Measurements from ENCODE around the gene SDF4. TPM values are rescaled to one million over a fixed set of nuclear protein-coding genes. Genes with fewer than 3 reads are reported as not detected.

The SDF4 gene
- total RNA-seq, 2 donors from 2014 or later = 235 to 273 TPM

GRCh38 chr1:1234180-1234808 is 2.5 kb upstream of the SDF4 start:
- DNase-seq = no peak
- intact Hi-C loops (cut with DNase I, micrococcal nuclease) = no loop called here
- no peak for ATAC-seq

DNA sequence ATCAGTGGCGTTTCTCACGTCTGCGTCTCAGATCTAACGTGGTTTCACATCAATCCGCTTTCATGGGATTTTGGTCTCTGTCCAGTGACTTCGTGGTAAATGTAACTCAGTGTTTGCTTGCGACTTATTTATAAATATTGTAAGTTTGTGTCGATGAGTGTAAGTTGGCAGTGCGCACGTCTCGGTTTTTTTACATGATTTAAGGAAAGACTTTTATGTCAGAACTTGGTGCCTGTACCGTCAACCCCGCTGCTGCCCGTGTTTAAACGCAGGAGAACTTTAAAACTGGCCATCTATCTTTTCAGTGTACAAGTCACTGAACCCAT is 1.7 kb upstream of the SDF4 start:
- no peak for DNase-seq
- intact Hi-C loops (cut with DNase I, micrococcal nuclease) = no loop called here

DNA sequence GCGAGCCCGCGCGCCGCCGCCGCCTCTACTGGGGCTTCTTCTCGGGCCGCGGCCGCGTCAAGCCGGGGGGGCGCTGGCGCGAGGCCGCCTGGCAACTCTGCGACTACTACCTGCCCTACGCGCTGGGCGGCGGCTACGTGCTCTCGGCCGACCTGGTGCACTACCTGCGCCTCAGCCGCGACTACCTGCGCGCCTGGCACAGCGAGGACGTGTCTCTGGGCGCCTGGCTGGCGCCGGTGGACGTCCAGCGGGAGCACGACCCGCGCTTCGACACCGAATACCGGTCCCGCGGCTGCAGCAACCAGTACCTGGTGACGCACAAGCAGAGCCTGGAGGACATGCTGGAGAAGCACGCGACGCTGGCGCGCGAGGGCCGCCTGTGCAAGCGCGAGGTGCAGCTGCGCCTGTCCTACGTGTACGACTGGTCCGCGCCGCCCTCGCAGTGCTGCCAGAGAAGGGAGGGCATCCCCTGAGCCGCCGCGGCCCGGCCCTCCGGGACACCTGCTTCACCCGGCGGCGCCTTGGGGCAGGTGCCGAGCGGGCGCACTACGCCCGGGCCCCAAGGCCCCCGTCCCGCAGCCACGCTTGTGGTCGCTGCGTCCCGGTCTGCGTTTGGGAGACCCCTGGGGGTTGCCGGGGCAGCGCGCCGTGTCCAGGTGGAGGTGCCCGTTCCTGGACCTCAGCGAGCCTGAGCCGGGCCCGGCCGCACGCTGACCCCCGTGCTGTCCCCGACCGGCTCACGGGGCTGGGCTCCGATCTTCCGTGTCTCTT is 1.2 kb upstream of the SDF4 start:
- ATAC-seq (no peak), DNase-seq (no peak)
- intact Hi-C loops (cut with DNase I, micrococcal nuclease) = no loop called here

More for the DNA sequence above, 1.7 kb upstream of the SDF4 start:
- ATAC-seq = no peak

DNA sequence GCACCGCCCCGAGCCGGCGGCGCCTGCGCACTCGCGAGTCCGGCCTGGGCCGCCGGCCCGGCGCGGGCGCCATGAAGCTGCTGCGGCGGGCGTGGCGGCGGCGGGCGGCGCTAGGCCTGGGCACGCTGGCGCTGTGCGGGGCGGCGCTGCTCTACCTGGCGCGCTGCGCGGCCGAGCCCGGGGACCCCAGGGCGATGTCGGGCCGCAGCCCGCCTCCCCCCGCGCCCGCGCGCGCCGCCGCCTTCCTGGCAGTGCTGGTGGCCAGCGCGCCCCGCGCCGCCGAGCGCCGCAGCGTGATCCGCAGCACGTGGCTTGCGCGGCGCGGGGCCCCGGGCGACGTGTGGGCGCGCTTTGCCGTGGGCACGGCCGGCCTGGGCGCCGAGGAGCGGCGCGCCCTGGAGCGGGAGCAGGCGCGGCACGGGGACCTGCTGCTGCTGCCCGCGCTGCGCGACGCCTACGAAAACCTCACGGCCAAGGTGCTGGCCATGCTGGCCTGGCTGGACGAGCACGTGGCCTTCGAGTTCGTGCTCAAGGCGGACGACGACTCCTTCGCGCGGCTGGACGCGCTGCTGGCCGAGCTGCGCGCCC is 501 bp upstream of the SDF4 start, which contains the start of gene B3GALT6:
Gene B3GALT6, plus strand, starts transcription at position 30 of the 588 bp plus-strand sequence. Its CDS starts 42 bp downstream, at position 72.
- DNase-seq (no peak), ATAC-seq (no peak)
- intact Hi-C loops (cut with DNase I, micrococcal nuclease) = no loop called here

GRCh38 chr1:1230656-1231399 is 973 bp downstream of the SDF4 start:
- intact Hi-C loops (cut with DNase I, micrococcal nuclease) = no loop called here
- peak; percentile 78 for ATAC-seq
- DNase-seq = peak in 1 of 2 donors; percentile 73

- ATAC-seq (no peak), DNase-seq (no peak)
- intact Hi-C loops (cut with DNase I, micrococcal nuclease) = no loop called here
These were observed 2.0 kb downstream of the SDF4 start for GRCh38 chr1:1229770-1230169.

DNA sequence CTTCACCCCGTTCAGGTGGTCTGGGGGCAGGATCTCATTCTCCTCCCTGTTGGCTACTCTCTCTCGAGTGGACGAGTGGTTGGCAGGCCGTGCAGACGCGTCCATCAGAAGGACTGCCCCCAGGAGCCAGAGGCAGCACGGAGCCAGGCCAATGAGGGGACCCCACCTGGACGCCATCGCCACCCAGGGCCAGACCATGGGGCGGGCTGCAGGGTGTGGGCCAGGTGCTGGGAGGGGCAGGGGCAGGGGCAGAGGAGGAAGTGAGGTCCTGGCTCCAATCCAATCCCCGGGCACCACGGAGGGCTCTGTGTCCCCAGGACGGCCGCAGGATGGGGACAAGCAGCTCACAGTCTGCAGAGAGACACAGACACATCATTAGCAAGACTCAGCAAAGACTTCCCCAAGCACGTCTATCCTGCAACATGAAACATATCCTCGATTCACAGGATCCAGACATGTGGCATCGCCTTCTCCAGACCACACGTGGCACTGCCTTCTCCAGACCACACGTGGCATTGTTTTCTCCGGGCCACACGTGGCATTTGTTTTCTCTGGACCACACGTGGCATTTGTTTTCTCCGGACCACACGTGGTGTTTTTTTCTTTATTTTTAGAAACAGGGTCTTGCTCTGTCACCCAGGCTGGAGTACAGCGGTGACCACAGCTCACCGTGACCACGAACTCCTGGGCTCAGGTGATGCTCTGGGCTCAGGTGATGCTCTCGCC is 3.0 kb downstream of the SDF4 start:
- intact Hi-C loops (cut with DNase I, micrococcal nuclease) = no loop called here
- DNase-seq = no peak

DNA sequence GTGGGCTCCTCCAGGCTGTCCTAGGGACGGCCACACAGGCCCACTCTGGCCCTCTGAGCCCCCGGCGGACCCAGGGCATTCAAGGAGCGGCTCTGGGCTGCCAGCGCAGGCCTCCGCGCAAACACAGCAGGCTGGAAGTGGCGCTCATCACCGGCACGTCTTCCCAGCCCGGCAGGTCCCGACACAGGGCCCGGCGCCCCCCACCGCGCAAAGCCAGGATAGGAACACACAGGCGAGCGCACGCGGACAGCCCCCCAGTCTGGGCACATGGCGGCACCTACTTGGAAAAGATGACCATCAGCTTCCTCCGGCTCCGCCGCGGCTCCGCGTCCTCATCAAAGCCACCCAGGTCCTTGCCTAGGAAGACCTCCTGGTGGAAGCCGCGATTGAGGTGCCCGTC is 3.6 kb downstream of the SDF4 start:
- ATAC-seq (no peak), DNase-seq (no peak)
- intact Hi-C loops (cut with DNase I, micrococcal nuclease) = no loop called here

More for the DNA sequence above, 3.0 kb downstream of the SDF4 start:
- ATAC-seq = no peak

DNA sequence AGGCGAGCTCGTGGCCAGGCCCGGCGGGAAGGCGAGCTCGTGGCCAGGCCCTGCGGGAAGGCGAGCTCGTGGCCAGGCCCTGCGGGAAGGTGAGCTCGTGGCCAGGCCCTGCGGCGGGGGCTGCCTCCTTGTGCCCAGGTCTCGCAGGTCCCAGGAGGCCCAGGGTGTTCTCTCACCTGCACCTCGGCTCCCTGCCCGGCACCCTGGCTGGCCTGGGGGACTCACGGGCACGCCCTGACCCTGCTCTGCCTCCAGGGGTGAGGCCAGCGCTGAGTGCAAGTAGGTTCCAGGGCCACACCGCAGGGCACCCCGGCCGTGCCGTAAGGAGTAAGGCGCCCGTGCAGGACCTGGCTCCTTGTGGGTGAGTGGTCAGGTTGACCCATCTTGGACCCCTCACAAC is 4.4 kb downstream of the SDF4 start:
- DNase-seq = no peak
- no peak for ATAC-seq
- intact Hi-C loops (cut with DNase I, micrococcal nuclease) = no loop called here

GRCh38 chr1:1226566-1227362 is 5.0 kb downstream of the SDF4 start:
- ATAC-seq (no peak), DNase-seq (no peak)
- intact Hi-C loops (cut with DNase I, micrococcal nuclease) = no loop called here

GRCh38 chr1:1225913-1226312 is 5.9 kb downstream of the SDF4 start:
- no peak for ATAC-seq
- intact Hi-C loops (cut with DNase I, micrococcal nuclease) = no loop called here

GRCh38 chr1:1225238-1225845 is 6.5 kb downstream of the SDF4 start:
- intact Hi-C loops (cut with DNase I, micrococcal nuclease) = no loop called here
- DNase-seq (no peak), ATAC-seq (peak; percentile 55)

More at GRCh38 chr1:1225913-1226312, 5.9 kb downstream of the SDF4 start:
- no peak for DNase-seq

DNA sequence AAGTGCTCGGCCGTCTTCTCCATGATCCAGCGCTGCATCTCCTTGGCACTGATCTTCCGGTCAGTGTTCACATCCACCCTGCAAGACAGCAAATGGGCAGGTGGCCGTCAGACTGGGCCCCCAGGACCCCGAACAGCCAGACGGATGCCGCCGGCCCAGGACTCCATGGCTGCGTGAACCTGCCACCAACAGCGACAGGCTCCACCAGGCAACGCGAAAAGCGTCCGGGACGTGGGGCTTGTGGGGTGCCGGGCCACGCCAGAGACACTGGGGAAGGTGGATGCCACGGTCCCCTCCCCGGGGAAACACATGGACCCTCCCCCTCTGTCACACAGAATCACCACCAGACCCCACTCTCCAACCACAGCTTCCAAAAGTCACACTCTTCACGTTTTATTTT is 7.9 kb downstream of the SDF4 start:
- intact Hi-C loops (cut with DNase I, micrococcal nuclease) = no loop called here
- DNase-seq (no peak), ATAC-seq (no peak)

GRCh38 chr1:1223321-1223720 is 8.5 kb downstream of the SDF4 start:
- no peak for ATAC-seq
- intact Hi-C loops (cut with DNase I, micrococcal nuclease) = no loop called here
- DNase-seq = no peak

GRCh38 chr1:1222575-1223225 is 9.1 kb downstream of the SDF4 start:
- intact Hi-C loops (cut with DNase I, micrococcal nuclease) = no loop called here
- ATAC-seq = peak; percentile 3
- DNase-seq = no peak

DNA sequence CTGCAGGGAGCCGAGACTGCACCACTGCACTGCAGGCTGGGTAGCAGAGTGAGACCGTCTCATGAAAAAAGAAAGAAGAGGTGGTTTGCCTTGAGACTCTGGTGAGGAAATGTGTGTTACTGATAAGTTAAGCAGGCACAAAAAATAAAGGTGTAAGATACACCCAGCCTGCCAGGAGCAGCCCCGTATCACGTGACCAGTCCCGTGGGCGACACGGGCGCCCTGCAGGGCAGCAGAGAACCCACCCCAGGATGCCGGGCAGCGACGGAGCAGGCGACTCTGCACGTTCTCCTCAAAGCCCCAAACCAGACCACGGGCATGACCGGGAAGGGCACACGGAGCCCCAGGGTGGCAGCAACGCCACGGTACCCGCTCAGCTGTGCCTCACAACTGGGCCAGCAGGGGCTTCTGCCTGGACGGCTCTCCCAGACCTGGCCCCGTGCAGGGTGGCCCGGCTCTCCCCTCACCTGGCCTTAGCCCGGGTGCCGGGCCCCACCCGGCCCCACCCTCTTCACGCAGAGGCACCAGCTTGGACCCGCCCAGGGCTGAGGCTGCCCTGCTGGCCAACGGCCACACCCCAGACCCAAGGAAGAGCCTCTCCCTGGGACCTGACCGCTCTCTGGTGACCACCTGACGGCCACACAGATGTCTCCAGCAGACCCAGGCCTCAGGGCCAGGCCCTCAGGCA is 9.8 kb downstream of the SDF4 start:
- ATAC-seq = peak; percentile 80

DNA sequence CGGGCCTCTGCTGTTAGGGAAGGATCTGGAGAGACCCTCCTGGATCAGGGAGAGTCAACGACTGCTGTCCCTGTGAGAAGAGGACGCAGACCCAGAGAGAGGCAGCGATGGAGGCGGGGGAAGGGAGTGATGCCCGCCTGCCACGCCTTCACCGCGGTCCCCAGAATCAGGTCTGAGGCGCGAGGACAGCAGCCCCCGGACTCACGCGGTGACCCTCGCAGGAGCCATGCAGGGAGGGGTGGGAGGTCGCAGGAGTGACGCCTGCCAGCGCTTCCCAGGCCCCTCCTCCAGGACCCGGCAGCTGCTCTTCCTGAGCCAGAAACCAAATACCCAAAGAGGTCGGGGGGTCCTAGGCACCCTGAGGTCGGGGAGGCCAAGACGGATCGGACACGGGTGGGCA is 11.6 kb downstream of the SDF4 start:
- ATAC-seq = no peak
- DNase-seq = no peak
- intact Hi-C loops (cut with DNase I, micrococcal nuclease) = no loop called here

More for the DNA sequence above, 9.8 kb downstream of the SDF4 start:
- DNase-seq = peak; percentile 55 to 62
- intact Hi-C loops (cut with DNase I, micrococcal nuclease) = no loop called here
